Thoracic aorta (tissue), 2 donors: ENCODE measurements around the gene RPL15. TPM values are rescaled to one million over a fixed set of nuclear protein-coding genes. Genes with fewer than 3 reads are reported as not detected.

ENCODE experiments used
- ATAC-seq: fragments of 150-250 bp; one replicate; pipeline ENCODE4 v1.8.0; 2017; ENCODE audit warnings: low read depth; ENCODE audit not compliant: insufficient number of reproducible peaks, low FRiP score
- DNase-seq: peaks from one replicate; pipeline ENCODE4 v3.0.0-alpha.2; 2020; ENCODE audit warnings: low spot score
- H3K27ac ChIP-seq, 2 donors: fragments of 200-600 bp; sonication (generic); 1 replicate in 1 of 2; 2 replicates in 1 of 2; pipeline ENCODE4 v1.5.1; 2016; ENCODE audit warnings: mild to moderate bottlenecking in 2 of 2, moderate library complexity in 2 of 2
- H3K27me3 ChIP-seq: fragments of 200-600 bp; sonication (generic); replicated peaks from 2 replicates; pipeline ENCODE4 v1.6.0; 2016; ENCODE audit warnings: mild to moderate bottlenecking; ENCODE audit not compliant: insufficient read depth
- H3K36me3 ChIP-seq: fragments of 200-600 bp; sonication (generic); one replicate; pipeline ENCODE4 v1.5.1; 2016
- H3K4me1 ChIP-seq, 2 donors: fragments of 200-600 bp; sonication (generic); 1 replicate in 1 of 2; 2 replicates in 1 of 2; pipeline versions ENCODE4 v1.5.1 to v1.6.0; 2016; ENCODE audit warnings: low read depth in 2 of 2, mild to moderate bottlenecking in 1 of 2; ENCODE audit not compliant: control insufficient read depth in 1 of 2
- H3K4me3 ChIP-seq: fragments of 200-600 bp; sonication (generic); 2 replicates; pipeline ENCODE4 v1.5.1; 2016; ENCODE audit warnings: mild to moderate bottlenecking
- H3K9me3 ChIP-seq: fragments of 200-600 bp; sonication (generic); 2 replicates; pipeline ENCODE4 v1.5.1; 2016
- total RNA-seq, 2 donors: library from RNA; depleted of rRNA; stranded (reverse); fragments of >200 nt; gene quantifications; one replicate each; pipeline versions ENCODE4 v1.1.0 to v1.2.3, GENCODE V29; 2016
- TF ChIP-seq, protein P1 (sequence below): fragments of 200-600 bp; sonication (generic); IDR thresholded peaks from one replicate; pipeline ENCODE4 v1.5.1; 2019; ENCODE audit warnings: antibody characterized with exemption

The RPL15 gene
- total RNA-seq, 2 donors from 2014 or later = 1,178 to 1,268 TPM

- H3K4me1 ChIP-seq = no peaks in the 10 kb centered on the region
- ATAC-seq = no peak
These were observed 27.0 kb upstream of the RPL15 start for GRCh38 chr3:23889950-23890349.

GRCh38 chr3:23894254-23895061, 22.5 kb upstream of the RPL15 start:
- Histone ChIP-seq H3K4me1 (no peaks in the 10 kb centered on the region), H3K9me3 (no peaks in the 10 kb centered on the region), H3K27ac (no peak overlapping the region), H3K36me3 (peaks cover 2% of the 10 kb centered on the region), H3K4me3 (no peak overlapping the region), H3K27me3 (no peaks in the 10 kb centered on the region)
- DNase-seq (no peak), ATAC-seq (no peak)
- TF ChIP-seq, protein P1, sequence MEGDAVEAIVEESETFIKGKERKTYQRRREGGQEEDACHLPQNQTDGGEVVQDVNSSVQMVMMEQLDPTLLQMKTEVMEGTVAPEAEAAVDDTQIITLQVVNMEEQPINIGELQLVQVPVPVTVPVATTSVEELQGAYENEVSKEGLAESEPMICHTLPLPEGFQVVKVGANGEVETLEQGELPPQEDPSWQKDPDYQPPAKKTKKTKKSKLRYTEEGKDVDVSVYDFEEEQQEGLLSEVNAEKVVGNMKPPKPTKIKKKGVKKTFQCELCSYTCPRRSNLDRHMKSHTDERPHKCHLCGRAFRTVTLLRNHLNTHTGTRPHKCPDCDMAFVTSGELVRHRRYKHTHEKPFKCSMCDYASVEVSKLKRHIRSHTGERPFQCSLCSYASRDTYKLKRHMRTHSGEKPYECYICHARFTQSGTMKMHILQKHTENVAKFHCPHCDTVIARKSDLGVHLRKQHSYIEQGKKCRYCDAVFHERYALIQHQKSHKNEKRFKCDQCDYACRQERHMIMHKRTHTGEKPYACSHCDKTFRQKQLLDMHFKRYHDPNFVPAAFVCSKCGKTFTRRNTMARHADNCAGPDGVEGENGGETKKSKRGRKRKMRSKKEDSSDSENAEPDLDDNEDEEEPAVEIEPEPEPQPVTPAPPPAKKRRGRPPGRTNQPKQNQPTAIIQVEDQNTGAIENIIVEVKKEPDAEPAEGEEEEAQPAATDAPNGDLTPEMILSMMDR = no peak

More at GRCh38 chr3:23889950-23890349, 27.0 kb upstream of the RPL15 start:
- TF ChIP-seq, protein P1 = no peak
- Histone ChIP-seq H3K36me3 (no peaks in the 10 kb centered on the region), H3K27me3 (no peaks in the 10 kb centered on the region), H3K9me3 (no peaks in the 10 kb centered on the region), H3K4me3 (no peak overlapping the region), H3K27ac (no peak overlapping the region)
- no peak for DNase-seq

DNA sequence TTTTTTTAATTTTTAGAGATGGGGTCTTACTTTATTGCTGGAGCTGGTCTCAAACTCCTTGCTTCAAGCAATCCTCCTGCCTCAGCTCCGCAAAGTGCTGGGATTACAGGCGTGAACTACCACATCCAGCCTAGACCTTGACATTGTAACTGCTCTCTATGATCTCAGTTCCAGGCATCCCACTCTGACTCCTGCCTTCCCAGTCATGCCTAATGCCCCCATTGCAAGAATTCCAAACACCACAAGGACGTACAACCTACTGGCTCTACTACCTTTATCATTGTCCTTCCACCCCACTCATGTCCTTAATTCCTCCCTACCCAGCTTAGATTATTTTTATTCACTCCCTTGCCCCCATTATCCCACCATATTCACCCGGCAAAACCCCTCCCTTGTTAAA, 21.8 kb upstream of the RPL15 start:
- no peaks in the 10 kb centered on the region for H3K27me3 ChIP-seq
- no peak overlapping the region for H3K27ac ChIP-seq
- ATAC-seq (no peak), DNase-seq (no peak)
- H3K4me3 ChIP-seq = no peak overlapping the region
- H3K36me3 ChIP-seq = peaks cover 6% of the 10 kb centered on the region
- H3K9me3 ChIP-seq = no peaks in the 10 kb centered on the region
- TF ChIP-seq, protein P1 = no peak
- H3K4me1 ChIP-seq = no peaks in the 10 kb centered on the region

GRCh38 chr3:23900744-23901143, 16.2 kb upstream of the RPL15 start:
- H3K4me1 ChIP-seq = no peaks in the 10 kb centered on the region
- DNase-seq = no peak
- no peaks in the 10 kb centered on the region for H3K27me3 ChIP-seq
- TF ChIP-seq, protein P1 = no peak
- peaks cover 13% of the 10 kb centered on the region for H3K36me3 ChIP-seq
- H3K4me3 ChIP-seq = no peak overlapping the region
- H3K27ac ChIP-seq = no peak overlapping the region
- no peak for ATAC-seq
- H3K9me3 ChIP-seq = no peaks in the 10 kb centered on the region

- Histone ChIP-seq H3K27ac (no peak overlapping the region), H3K4me1 (no peaks in the 10 kb centered on the region), H3K4me3 (no peak overlapping the region), H3K27me3 (no peaks in the 10 kb centered on the region), H3K9me3 (no peaks in the 10 kb centered on the region), H3K36me3 (peaks cover 17% of the 10 kb centered on the region)
- no peak for ATAC-seq
- TF ChIP-seq, protein P1 = no peak
- no peak for DNase-seq
These were observed 12.4 kb upstream of the RPL15 start for GRCh38 chr3:23904545-23904944.
